Caco-2 (cell line): ENCODE measurements around the gene CTIF. TPM values are rescaled to one million over a fixed set of nuclear protein-coding genes. Genes with fewer than 3 reads are reported as not detected.

Experiments
- BruUV-seq: library from RNA; stranded (reverse); fragments of 400-500 nt; replicated peaks from 2 replicates; lab custom pipeline; 2021; lab: Mats Ljungman, UMichigan
- CTCF ChIA-PET: fragments of 300-600 bp; sonication (Branson Sonifier 250); formaldehyde crosslinking; loops from one replicate; lab custom pipeline; 2022; ENCODE audit warnings: antibody characterized with exemption; lab: Charles Lee
- POLR2A ChIA-PET: fragments of 300-600 bp; sonication (Branson Sonifier 250); formaldehyde crosslinking; loops from one replicate; lab custom pipeline; 2022; ENCODE audit warnings: antibody characterized with exemption; lab: Charles Lee
- DNase-seq, 2 experiments: peaks; one replicate each; pipeline versions ENCODE4 v3.0.0 to v3.0.0-alpha.2; 2020 to 2022
- H3K27me3 ChIP-seq: replicated peaks from 2 replicates; pipeline ENCODE4 v1.6.0; 2011; ENCODE audit warnings: low read length; ENCODE audit not compliant: control insufficient read depth, insufficient read depth
- H3K36me3 ChIP-seq: 2 replicates; pipeline ENCODE4 v1.5.1; 2011; ENCODE audit warnings: low read length; ENCODE audit not compliant: control insufficient read depth, insufficient read depth
- H3K4me1 ChIP-seq: fragments of 250-450 bp; sonication (Bioruptor Pico); 2 replicates; pipeline ENCODE4 v1.5.1; 2020; ENCODE audit warnings: mild to moderate bottlenecking
- H3K4me3 ChIP-seq: 2 replicates; pipeline ENCODE4 v1.5.1; 2011; ENCODE audit warnings: low read depth, mild to moderate bottlenecking, control low read depth, low read length
- H3K9me3 ChIP-seq: fragments of 250-450 bp; sonication (Bioruptor Pico); 2 replicates; pipeline ENCODE4 v1.5.1; 2020; ENCODE audit warnings: mild to moderate bottlenecking, moderate library complexity
- H3K27ac Mint-ChIP-seq: one replicate; pipeline ENCODE4 v1.8.0; 2022; ENCODE audit warnings: mixed read lengths; ENCODE audit not compliant: unreplicated experiment
- H3K27me3 Mint-ChIP-seq: one replicate; pipeline ENCODE4 v1.8.0; 2022; ENCODE audit warnings: mixed read lengths; ENCODE audit not compliant: insufficient read depth, unreplicated experiment
- H3K36me3 Mint-ChIP-seq: one replicate; pipeline ENCODE4 v1.8.0; 2022; ENCODE audit warnings: mild to moderate bottlenecking, mixed read lengths; ENCODE audit not compliant: insufficient read depth, unreplicated experiment
- H3K4me1 Mint-ChIP-seq: one replicate; pipeline ENCODE4 v1.8.0; 2022; ENCODE audit warnings: low read depth, mixed read lengths; ENCODE audit not compliant: unreplicated experiment
- H3K4me3 Mint-ChIP-seq: one replicate; pipeline ENCODE4 v1.8.0; 2022; ENCODE audit warnings: mild to moderate bottlenecking, moderate library complexity, mixed read lengths; ENCODE audit not compliant: unreplicated experiment
- H3K9me3 Mint-ChIP-seq: one replicate; pipeline ENCODE4 v1.8.0; 2022; ENCODE audit warnings: mixed read lengths; ENCODE audit not compliant: unreplicated experiment
- CTCF ChIP-seq, 2 experiments: fragments of 200-600 bp in 1 of 2; IDR thresholded peaks; 1 replicate in 1 of 2; 2 replicates in 1 of 2; pipeline versions ENCODE4 v1.5.1 to v1.8.0; 2011 to 2022; ENCODE audit warnings: antibody characterized with exemption in 1 of 2, control low read depth in 1 of 2, inconsistent platforms in 1 of 2, low read depth in 1 of 2, low read length in 1 of 2, mild to moderate bottlenecking in 1 of 2, moderate library complexity in 1 of 2; ENCODE audit not compliant: insufficient read depth in 1 of 2, severe bottlenecking in 1 of 2, unreplicated experiment in 1 of 2
- intact Hi-C: fragments of 100-400 bp; cut with micrococcal nuclease; formaldehyde crosslinking; loops from one replicate; pipeline ENCODE4 v1.10.0; 2022; ENCODE audit not compliant: unreplicated experiment
- total RNA-seq: library from RNA; stranded (reverse); gene quantifications from 2 replicates; pipeline ENCODE4 v1.2.3, GENCODE V29; 2022

Gene CTIF
- total RNA-seq, 1 experiment from 2014 or later = 19.9 TPM

GRCh38 chr18:48639772-48640432 lies 101.1 kb downstream of the CTIF start:
- Mint-ChIP-seq H3K9me3 (no peaks in the 10 kb centered on the region), H3K27me3 (no peaks in the 10 kb centered on the region), H3K4me3 (no peak overlapping the region), H3K4me1 (no peaks in the 10 kb centered on the region), H3K27ac (no peak overlapping the region), H3K36me3 (peaks cover 5% of the 10 kb centered on the region)
- ChIA-PET POLR2A (no interaction called here), CTCF (interaction anchor here (0.7 kb wide), 1 partner anchor 164 kb away, joined by 3 read pairs; no protein-coding TSS in a partner anchor)
- no peaks in the 10 kb centered on the region for H3K27me3 ChIP-seq
- peak; percentile 15 to 23 for TF ChIP-seq CTCF (IDR thresholded peaks at IDR 0.05; ENCODE audit: insufficient read depth in 1 of 2, low read depth in 1 of 2, low read length in 1 of 2, severe bottlenecking in 1 of 2, unreplicated experiment in 1 of 2)
- intact Hi-C loops = no loop called here
- no peak overlapping the region for H3K4me3 ChIP-seq
- DNase-seq = no peak
- BruUV-seq = no TSS peak
- H3K36me3 ChIP-seq = no peaks in the 10 kb centered on the region
- H3K9me3 ChIP-seq = no peaks in the 10 kb centered on the region
- H3K4me1 ChIP-seq = no peaks in the 10 kb centered on the region

GRCh38 chr18:48640566-48641270 lies 101.9 kb downstream of the CTIF start:
- Mint-ChIP-seq H3K27ac (no peak overlapping the region), H3K4me3 (no peak overlapping the region), H3K27me3 (no peaks in the 10 kb centered on the region), H3K4me1 (no peaks in the 10 kb centered on the region), H3K9me3 (no peaks in the 10 kb centered on the region), H3K36me3 (peaks cover 5% of the 10 kb centered on the region)
- DNase-seq = no peak
- no TSS peak for BruUV-seq
- CTCF ChIA-PET = no interaction called here
- Histone ChIP-seq H3K36me3 (no peaks in the 10 kb centered on the region), H3K27me3 (no peaks in the 10 kb centered on the region), H3K4me1 (no peaks in the 10 kb centered on the region), H3K4me3 (no peak overlapping the region), H3K9me3 (no peaks in the 10 kb centered on the region)
- intact Hi-C loops = no loop called here
- POLR2A ChIA-PET = no interaction called here
- no peak for TF ChIP-seq CTCF (IDR thresholded peaks at IDR 0.05; ENCODE audit: insufficient read depth in 1 of 2, low read depth in 1 of 2, low read length in 1 of 2, severe bottlenecking in 1 of 2, unreplicated experiment in 1 of 2)

GRCh38 chr18:48641981-48642380 lies 103.2 kb downstream of the CTIF start:
- CTCF ChIA-PET = no interaction called here
- BruUV-seq = no TSS peak

More at GRCh38 chr18:48641981-48642380, 103.2 kb downstream of the CTIF start:
- POLR2A ChIA-PET = no interaction called here
- Mint-ChIP-seq H3K4me1 (no peaks in the 10 kb centered on the region), H3K27ac (no peak overlapping the region), H3K36me3 (peaks cover 5% of the 10 kb centered on the region), H3K9me3 (no peaks in the 10 kb centered on the region), H3K4me3 (no peak overlapping the region), H3K27me3 (no peaks in the 10 kb centered on the region)
- no peak for TF ChIP-seq CTCF (IDR thresholded peaks at IDR 0.05; ENCODE audit: insufficient read depth in 1 of 2, low read depth in 1 of 2, low read length in 1 of 2, severe bottlenecking in 1 of 2, unreplicated experiment in 1 of 2)
- no peaks in the 10 kb centered on the region for H3K4me1 ChIP-seq
- no peaks in the 10 kb centered on the region for H3K36me3 ChIP-seq
- no peaks in the 10 kb centered on the region for H3K27me3 ChIP-seq
- no peaks in the 10 kb centered on the region for H3K9me3 ChIP-seq
- intact Hi-C loops = no loop called here
- H3K4me3 ChIP-seq = no peak overlapping the region
- no peak for DNase-seq
